Colonic mucosa (tissue), 4 donors: ENCODE measurements around the gene TTLL11. TPM values are rescaled to one million over a fixed set of nuclear protein-coding genes. Genes with fewer than 3 reads are reported as not detected.
"Not testable (repeated sequence)": the region's sequence is repeated elsewhere in the genome, so short reads cannot be mapped to it uniquely, and the experiment has no call there.

Source experiments
- DNase-seq: peaks from one replicate; pipeline ENCODE4 v3.0.0-alpha.2; 2020
- H3K27ac ChIP-seq: fragments of 200-600 bp; one replicate; pipeline ENCODE4 v1.8.0; 2021
- H3K27me3 ChIP-seq: fragments of 200-600 bp; one replicate; pipeline ENCODE4 v1.8.0; 2021
- H3K36me3 ChIP-seq: fragments of 200-600 bp; one replicate; pipeline ENCODE4 v1.8.0; 2021
- H3K4me1 ChIP-seq: fragments of 200-600 bp; one replicate; pipeline ENCODE4 v1.8.0; 2021; ENCODE audit warnings: mild to moderate bottlenecking
- H3K4me3 ChIP-seq: fragments of 200-600 bp; one replicate; pipeline ENCODE4 v1.8.0; 2021
- H3K9ac ChIP-seq, 2 donors: one replicate each; pipeline ENCODE4 v1.7.0; 2013; ENCODE audit warnings: control low read depth in 2 of 2, low read depth in 2 of 2, low read length in 2 of 2
- H3K9me3 ChIP-seq: fragments of 200-600 bp; one replicate; pipeline ENCODE4 v1.8.0; 2021
- CTCF ChIP-seq: fragments of 200-600 bp; IDR thresholded peaks from one replicate; pipeline ENCODE4 v1.8.0; 2022; ENCODE audit warnings: antibody characterized with exemption, mild to moderate bottlenecking
- intact Hi-C: fragments of 100-400 bp; cut with DNase I; formaldehyde crosslinking; loops from one replicate; pipeline ENCODE4 v1.14.1; 2022
- total RNA-seq, 2 donors: library from RNA; stranded (reverse); fragmentation: NEBNext Ultra II Directional in 1 of 2; extraction: Animal tissue kit (Norgen Biotek cat#: 25700) in 1 of 2; gene quantifications; one replicate each; pipeline ENCODE4 v1.2.1, GENCODE V29; 2021
- donor health status: healthy.
- donor health status: DM: no; HTN: no; CAD: no.
- donor health status: DM: no; HTN: no; CAD: no.

TTLL11 gene
- total RNA-seq, 2 donors from 2014 or later, result 5.1 to 5.5 TPM

GRCh38 chr9:121984726-121985402 lies 108.2 kb downstream of the TTLL11 start:
- Histone ChIP-seq H3K4me1 (no peaks in the 10 kb centered on the region), H3K27ac (no peak overlapping the region), H3K27me3 (no peaks in the 10 kb centered on the region), H3K9me3 (no peaks in the 10 kb centered on the region), H3K9ac (no peak overlapping the region), H3K36me3 (no peaks in the 10 kb centered on the region), H3K4me3 (no peak overlapping the region)
- intact Hi-C loops, result loop anchor here (5.0 kb wide), 1 partner anchor 68 kb away; no protein-coding TSS in a partner anchor
- no peak for TF ChIP-seq CTCF
- no peak for DNase-seq

- Histone ChIP-seq H3K4me1 (no peaks in the 10 kb centered on the region), H3K4me3 (no peak overlapping the region), H3K9ac (no peak overlapping the region), H3K27ac (no peak overlapping the region), H3K27me3 (no peaks in the 10 kb centered on the region), H3K36me3 (no peaks in the 10 kb centered on the region), H3K9me3 (no peaks in the 10 kb centered on the region)
- no peak for DNase-seq
- intact Hi-C loops, result loop anchor here (5.0 kb wide), 1 partner anchor 66 kb away; no protein-coding TSS in a partner anchor
- TF ChIP-seq CTCF, result no peak
Observed at GRCh38 chr9:121983736-121984135, 109.4 kb downstream of the TTLL11 start.

GRCh38 chr9:121981118-121981883 lies 111.8 kb downstream of the TTLL11 start:
- Histone ChIP-seq H3K4me3 (no peak overlapping the region), H3K9me3 (no peaks in the 10 kb centered on the region), H3K9ac (no peak overlapping the region), H3K36me3 (no peaks in the 10 kb centered on the region), H3K4me1 (no peaks in the 10 kb centered on the region), H3K27me3 (no peaks in the 10 kb centered on the region), H3K27ac (no peak overlapping the region)
- intact Hi-C loops, result loop anchor here (5.0 kb wide), 1 partner anchor 64 kb away; no protein-coding TSS in a partner anchor
- DNase-seq, result no peak
- TF ChIP-seq CTCF, result no peak

- H3K4me1 ChIP-seq, DNase-seq, H3K27me3 ChIP-seq, H3K9ac ChIP-seq, H3K27ac ChIP-seq, H3K9me3 ChIP-seq, H3K36me3 ChIP-seq, H3K4me3 ChIP-seq: not testable (repeated sequence)
- intact Hi-C loops, result loop anchor here (5.0 kb wide), 1 partner anchor 63 kb away; no protein-coding TSS in a partner anchor
Observed at GRCh38 chr9:121980665-121981064, 112.4 kb downstream of the TTLL11 start.

- H3K4me3 ChIP-seq, result no peak overlapping the region
- H3K36me3 ChIP-seq, result no peaks in the 10 kb centered on the region
- no peak for DNase-seq
- TF ChIP-seq CTCF, result no peak
- intact Hi-C loops, result loop anchor here (5.0 kb wide), 1 partner anchor 62 kb away; no protein-coding TSS in a partner anchor
- no peak overlapping the region for H3K9ac ChIP-seq
- peaks cover 8% of the 10 kb centered on the region for H3K4me1 ChIP-seq
- H3K9me3 ChIP-seq, result no peaks in the 10 kb centered on the region
- H3K27me3 ChIP-seq, result no peaks in the 10 kb centered on the region
- H3K27ac ChIP-seq, result no peak overlapping the region
Observed at GRCh38 chr9:121979736-121980135, 113.4 kb downstream of the TTLL11 start.
